ENCODE data around the gene SEMA4F.

DNA sequence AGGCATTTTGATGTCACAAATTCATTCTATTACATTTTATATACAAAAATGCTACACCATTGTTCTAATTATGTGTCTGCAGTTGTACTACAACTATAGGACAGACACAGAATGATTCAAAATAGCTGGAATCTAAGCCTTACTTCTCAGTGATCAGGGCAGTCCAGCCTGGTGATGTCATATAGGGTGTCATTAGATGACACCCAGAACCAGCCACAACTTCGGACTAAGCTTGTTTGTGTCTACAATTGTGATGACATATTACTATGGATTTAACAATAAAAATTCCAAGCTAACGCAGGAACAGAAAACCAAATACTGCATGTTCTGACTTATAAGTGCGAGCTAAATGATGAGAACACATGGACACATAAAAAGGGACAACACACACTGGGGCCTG, 36.9 kb upstream of the SEMA4F start:
- TF ChIP-seq, protein P1, sequence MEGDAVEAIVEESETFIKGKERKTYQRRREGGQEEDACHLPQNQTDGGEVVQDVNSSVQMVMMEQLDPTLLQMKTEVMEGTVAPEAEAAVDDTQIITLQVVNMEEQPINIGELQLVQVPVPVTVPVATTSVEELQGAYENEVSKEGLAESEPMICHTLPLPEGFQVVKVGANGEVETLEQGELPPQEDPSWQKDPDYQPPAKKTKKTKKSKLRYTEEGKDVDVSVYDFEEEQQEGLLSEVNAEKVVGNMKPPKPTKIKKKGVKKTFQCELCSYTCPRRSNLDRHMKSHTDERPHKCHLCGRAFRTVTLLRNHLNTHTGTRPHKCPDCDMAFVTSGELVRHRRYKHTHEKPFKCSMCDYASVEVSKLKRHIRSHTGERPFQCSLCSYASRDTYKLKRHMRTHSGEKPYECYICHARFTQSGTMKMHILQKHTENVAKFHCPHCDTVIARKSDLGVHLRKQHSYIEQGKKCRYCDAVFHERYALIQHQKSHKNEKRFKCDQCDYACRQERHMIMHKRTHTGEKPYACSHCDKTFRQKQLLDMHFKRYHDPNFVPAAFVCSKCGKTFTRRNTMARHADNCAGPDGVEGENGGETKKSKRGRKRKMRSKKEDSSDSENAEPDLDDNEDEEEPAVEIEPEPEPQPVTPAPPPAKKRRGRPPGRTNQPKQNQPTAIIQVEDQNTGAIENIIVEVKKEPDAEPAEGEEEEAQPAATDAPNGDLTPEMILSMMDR (IDR thresholded peaks at IDR 0.05; ENCODE audit: insufficient read depth, low read depth, low read length) = no peak
- TF ChIP-seq EZH2 (IDR thresholded peaks at IDR 0.05; ENCODE audit: insufficient read depth, low read length) = no peak

Measured in astrocyte (in vitro differentiated cells and primary cell).